ENCODE results near the gene PPP1R1A. TPM values are rescaled to one million over a fixed set of nuclear protein-coding genes. Genes with fewer than 3 reads are reported as not detected.

The PPP1R1A gene
- total and polyA plus RNA-seq, 9 of the 15 experiments (the other 6 are each of a cell fraction or from before 2014, with no cell fraction given) = not detected

DNA sequence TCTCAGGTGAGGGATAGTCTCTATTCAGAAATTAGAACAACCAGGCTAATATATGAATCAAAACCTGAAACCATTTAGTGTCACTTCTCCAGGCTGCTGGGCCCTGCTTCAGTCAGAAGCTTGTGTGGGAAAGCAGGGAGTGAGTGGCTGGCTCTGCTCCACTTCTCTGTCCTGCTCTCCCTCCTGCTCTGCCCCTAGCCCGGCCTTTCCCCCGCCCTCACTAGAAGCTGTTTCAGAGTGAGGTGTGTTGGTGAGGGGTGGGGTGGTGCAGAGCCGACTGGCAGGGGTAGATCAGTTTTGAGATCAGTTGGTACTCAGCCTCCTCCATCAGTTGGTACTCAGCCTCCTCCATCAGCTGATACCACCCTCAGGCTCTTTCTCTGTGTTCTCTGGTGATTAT is 7.0 kb upstream of the PPP1R1A start:
- no peaks in the 10 kb centered on the region for H3K9me3 ChIP-seq (replicated peaks; ENCODE audit: control insufficient read depth, insufficient read depth, low read depth, low read length)
- 0% methylated on average over 3 of the region's 3 CpGs for WGBS (ENCODE audit: insufficient coverage, low coverage, missing lambda C conversion rate)
- H3K9ac ChIP-seq (ENCODE audit: insufficient read depth in 1 of 2, low read depth in 2 of 2, low read length in 2 of 2) = no peak overlapping the region
- FAIRE-seq (no peak), DNase-seq (ENCODE audit: extremely low read depth in 1 of 4, low spot score in 3 of 4) (no peak), ATAC-seq (no peak)
- no peak overlapping the region for H2AFZ ChIP-seq (ENCODE audit: low read depth, low read length)
- peaks cover 3% of the 10 kb centered on the region; the same call in 1 of the 2 replicates for H4K20me1 ChIP-seq (replicated peaks; ENCODE audit: control insufficient read depth, insufficient read depth, low read length)
- POLR2A ChIA-PET = interaction anchor here (0.5 kb wide), 1 partner anchor 94 kb away, joined by 3 read pairs; no protein-coding TSS in a partner anchor
- no peaks in the 10 kb centered on the region for H3K9me1 ChIP-seq (ENCODE audit: control insufficient read depth, insufficient read depth, low read length)
- peaks cover 11 to 41% of the 10 kb centered on the region in 2 experiments; a peak in 4 of 5 replicates for H3K27me3 ChIP-seq (ENCODE audit: control insufficient read depth in 2 of 2, insufficient read depth in 2 of 2, low read length in 2 of 2)
- no TSS peak for BruUV-seq (replicated peaks)
- H3K36me3 ChIP-seq (ENCODE audit: control insufficient read depth, insufficient read depth, low read length) = no peaks in the 10 kb centered on the region
- H3K27ac ChIP-seq (ENCODE audit: extremely low read depth, low read depth, low read length) = no peak overlapping the region
- no peaks in the 10 kb centered on the region; a peak in 2 of 5 replicates for H3K4me1 ChIP-seq (replicated peaks in 1 of 2; ENCODE audit: control insufficient read depth in 2 of 2, insufficient read depth in 2 of 2, low read length in 2 of 2)
- intact Hi-C loops (cut with micrococcal nuclease) = no loop called here
- CTCF ChIA-PET (ENCODE audit: low intra/inter-chr PET ratio) = interaction anchor here (1.4 kb wide), 1 partner anchor 363 kb away, joined by 4 read pairs; no protein-coding TSS in a partner anchor
- no peak overlapping the region for H3K4me3 ChIP-seq
- in situ Hi-C loops (cut with MboI) = no loop called here
- H3K4me2 ChIP-seq (ENCODE audit: insufficient read depth, low read length) = no peak overlapping the region
- H3K79me2 ChIP-seq (ENCODE audit: control insufficient read depth, insufficient read depth, low read length) = no peaks in the 10 kb centered on the region
- TF ChIP-seq GABPA (tag; conservative IDR thresholded peaks at IDR 0.05; ENCODE audit: low read depth) (no peak), U2AF1 (optimal IDR thresholded peaks at IDR 0.05; ENCODE audit: low read depth, low read length) (no peak), STAT5A (IDR thresholded peaks at IDR 0.05; ENCODE audit: borderline replicate concordance, low read length) (no peak), ZNF583 (CRISPR knock-in tag; IDR thresholded peaks at IDR 0.05) (no peak), DPF2 (IDR thresholded peaks at IDR 0.05) (no peak), ZNF668 (CRISPR knock-in tag; IDR thresholded peaks at IDR 0.05) (no peak), RFX5 (IDR thresholded peaks at IDR 0.05; ENCODE audit: low read depth, low read length) (no peak), SAP30 (IDR thresholded peaks at IDR 0.05; ENCODE audit: borderline replicate concordance, insufficient read depth, low read depth, low read length, poor library complexity, severe bottlenecking) (no peak)
- TF ChIP-seq, protein P1, sequence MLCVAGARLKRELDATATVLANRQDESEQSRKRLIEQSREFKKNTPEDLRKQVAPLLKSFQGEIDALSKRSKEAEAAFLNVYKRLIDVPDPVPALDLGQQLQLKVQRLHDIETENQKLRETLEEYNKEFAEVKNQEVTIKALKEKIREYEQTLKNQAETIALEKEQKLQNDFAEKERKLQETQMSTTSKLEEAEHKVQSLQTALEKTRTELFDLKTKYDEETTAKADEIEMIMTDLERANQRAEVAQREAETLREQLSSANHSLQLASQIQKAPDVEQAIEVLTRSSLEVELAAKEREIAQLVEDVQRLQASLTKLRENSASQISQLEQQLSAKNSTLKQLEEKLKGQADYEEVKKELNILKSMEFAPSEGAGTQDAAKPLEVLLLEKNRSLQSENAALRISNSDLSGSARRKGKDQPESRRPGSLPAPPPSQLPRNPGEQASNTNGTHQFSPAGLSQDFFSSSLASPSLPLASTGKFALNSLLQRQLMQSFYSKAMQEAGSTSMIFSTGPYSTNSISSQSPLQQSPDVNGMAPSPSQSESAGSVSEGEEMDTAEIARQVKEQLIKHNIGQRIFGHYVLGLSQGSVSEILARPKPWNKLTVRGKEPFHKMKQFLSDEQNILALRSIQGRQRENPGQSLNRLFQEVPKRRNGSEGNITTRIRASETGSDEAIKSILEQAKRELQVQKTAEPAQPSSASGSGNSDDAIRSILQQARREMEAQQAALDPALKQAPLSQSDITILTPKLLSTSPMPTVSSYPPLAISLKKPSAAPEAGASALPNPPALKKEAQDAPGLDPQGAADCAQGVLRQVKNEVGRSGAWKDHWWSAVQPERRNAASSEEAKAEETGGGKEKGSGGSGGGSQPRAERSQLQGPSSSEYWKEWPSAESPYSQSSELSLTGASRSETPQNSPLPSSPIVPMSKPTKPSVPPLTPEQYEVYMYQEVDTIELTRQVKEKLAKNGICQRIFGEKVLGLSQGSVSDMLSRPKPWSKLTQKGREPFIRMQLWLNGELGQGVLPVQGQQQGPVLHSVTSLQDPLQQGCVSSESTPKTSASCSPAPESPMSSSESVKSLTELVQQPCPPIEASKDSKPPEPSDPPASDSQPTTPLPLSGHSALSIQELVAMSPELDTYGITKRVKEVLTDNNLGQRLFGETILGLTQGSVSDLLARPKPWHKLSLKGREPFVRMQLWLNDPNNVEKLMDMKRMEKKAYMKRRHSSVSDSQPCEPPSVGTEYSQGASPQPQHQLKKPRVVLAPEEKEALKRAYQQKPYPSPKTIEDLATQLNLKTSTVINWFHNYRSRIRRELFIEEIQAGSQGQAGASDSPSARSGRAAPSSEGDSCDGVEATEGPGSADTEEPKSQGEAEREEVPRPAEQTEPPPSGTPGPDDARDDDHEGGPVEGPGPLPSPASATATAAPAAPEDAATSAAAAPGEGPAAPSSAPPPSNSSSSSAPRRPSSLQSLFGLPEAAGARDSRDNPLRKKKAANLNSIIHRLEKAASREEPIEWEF (CRISPR knock-in tag; IDR thresholded peaks at IDR 0.05) = no peak
- TF ChIP-seq, protein P2, sequence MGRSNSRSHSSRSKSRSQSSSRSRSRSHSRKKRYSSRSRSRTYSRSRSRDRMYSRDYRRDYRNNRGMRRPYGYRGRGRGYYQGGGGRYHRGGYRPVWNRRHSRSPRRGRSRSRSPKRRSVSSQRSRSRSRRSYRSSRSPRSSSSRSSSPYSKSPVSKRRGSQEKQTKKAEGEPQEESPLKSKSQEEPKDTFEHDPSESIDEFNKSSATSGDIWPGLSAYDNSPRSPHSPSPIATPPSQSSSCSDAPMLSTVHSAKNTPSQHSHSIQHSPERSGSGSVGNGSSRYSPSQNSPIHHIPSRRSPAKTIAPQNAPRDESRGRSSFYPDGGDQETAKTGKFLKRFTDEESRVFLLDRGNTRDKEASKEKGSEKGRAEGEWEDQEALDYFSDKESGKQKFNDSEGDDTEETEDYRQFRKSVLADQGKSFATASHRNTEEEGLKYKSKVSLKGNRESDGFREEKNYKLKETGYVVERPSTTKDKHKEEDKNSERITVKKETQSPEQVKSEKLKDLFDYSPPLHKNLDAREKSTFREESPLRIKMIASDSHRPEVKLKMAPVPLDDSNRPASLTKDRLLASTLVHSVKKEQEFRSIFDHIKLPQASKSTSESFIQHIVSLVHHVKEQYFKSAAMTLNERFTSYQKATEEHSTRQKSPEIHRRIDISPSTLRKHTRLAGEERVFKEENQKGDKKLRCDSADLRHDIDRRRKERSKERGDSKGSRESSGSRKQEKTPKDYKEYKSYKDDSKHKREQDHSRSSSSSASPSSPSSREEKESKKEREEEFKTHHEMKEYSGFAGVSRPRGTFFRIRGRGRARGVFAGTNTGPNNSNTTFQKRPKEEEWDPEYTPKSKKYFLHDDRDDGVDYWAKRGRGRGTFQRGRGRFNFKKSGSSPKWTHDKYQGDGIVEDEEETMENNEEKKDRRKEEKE (IDR thresholded peaks at IDR 0.05; ENCODE audit: borderline replicate concordance in 1 of 2, control insufficient read depth in 1 of 2, low read depth in 2 of 2, low read length in 1 of 2) = no peak
- TF ChIP-seq, protein P3, sequence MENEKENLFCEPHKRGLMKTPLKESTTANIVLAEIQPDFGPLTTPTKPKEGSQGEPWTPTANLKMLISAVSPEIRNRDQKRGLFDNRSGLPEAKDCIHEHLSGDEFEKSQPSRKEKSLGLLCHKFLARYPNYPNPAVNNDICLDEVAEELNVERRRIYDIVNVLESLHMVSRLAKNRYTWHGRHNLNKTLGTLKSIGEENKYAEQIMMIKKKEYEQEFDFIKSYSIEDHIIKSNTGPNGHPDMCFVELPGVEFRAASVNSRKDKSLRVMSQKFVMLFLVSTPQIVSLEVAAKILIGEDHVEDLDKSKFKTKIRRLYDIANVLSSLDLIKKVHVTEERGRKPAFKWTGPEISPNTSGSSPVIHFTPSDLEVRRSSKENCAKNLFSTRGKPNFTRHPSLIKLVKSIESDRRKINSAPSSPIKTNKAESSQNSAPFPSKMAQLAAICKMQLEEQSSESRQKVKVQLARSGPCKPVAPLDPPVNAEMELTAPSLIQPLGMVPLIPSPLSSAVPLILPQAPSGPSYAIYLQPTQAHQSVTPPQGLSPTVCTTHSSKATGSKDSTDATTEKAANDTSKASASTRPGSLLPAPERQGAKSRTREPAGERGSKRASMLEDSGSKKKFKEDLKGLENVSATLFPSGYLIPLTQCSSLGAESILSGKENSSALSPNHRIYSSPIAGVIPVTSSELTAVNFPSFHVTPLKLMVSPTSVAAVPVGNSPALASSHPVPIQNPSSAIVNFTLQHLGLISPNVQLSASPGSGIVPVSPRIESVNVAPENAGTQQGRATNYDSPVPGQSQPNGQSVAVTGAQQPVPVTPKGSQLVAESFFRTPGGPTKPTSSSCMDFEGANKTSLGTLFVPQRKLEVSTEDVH (IDR thresholded peaks at IDR 0.05; ENCODE audit: low read depth, partially characterized antibody) = no peak
